ENCODE results near the gene HMCN2.

DNA sequence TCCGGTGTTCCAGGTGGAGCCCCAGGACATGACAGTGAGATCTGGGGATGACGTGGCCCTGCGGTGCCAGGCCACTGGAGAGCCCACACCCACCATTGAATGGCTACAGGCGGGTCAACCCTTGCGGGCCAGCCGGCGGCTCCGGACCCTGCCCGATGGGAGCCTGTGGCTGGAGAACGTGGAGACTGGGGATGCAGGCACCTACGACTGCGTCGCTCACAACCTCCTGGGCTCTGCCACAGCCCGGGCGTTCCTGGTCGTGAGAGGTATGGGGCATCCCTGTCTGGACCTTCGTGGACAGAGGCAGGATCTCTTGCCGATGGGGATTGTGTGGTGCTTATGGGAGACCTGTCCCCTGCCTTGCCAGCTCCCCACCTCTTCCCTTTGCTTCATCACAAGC lies 153.2 kb downstream of the HMCN2 start:
- TF ChIP-seq CTCF (conservative IDR thresholded peaks at IDR 0.05; ENCODE audit: low read length) (no peak), EZH2phosphoT487 (IDR thresholded peaks at IDR 0.05; ENCODE audit: borderline replicate concordance, low read depth, low read length) (no peak)

Measured in OCI-LY7 (cell line).